Measurements from ENCODE around the gene CADM1. TPM values are rescaled to one million over a fixed set of nuclear protein-coding genes. Genes with fewer than 3 reads are reported as not detected.

Gene CADM1
- total RNA-seq, 4 donors from 2014 or later: 10.6 to 15.7 (median 13.8) TPM

GRCh38 chr11:115493488-115493887 is 10.7 kb downstream of the CADM1 start:
- intact Hi-C loops (cut with DNase I): no loop called here
- no peaks in the 10 kb centered on the region for H3K36me3 ChIP-seq
- H3K4me1 ChIP-seq: no peaks in the 10 kb centered on the region
- WGBS: 95% methylated on average over 1 of the region's 1 CpG
- no peaks in the 10 kb centered on the region for H3K9me3 ChIP-seq
- H3K27me3 ChIP-seq: no peaks in the 10 kb centered on the region
- no peak overlapping the region for H3K4me3 ChIP-seq
- no peak overlapping the region for H3K27ac ChIP-seq (replicated peaks in 1 of 4)
- DNase-seq (ENCODE audit: extremely low spot score): no peak
- TF ChIP-seq POLR2AphosphoS5 (IDR thresholded peaks at IDR 0.05) (no peak), EP300 (IDR thresholded peaks at IDR 0.05) (no peak), POLR2A (IDR thresholded peaks at IDR 0.05; ENCODE audit: low read depth) (no peak)
- TF ChIP-seq, protein P1, sequence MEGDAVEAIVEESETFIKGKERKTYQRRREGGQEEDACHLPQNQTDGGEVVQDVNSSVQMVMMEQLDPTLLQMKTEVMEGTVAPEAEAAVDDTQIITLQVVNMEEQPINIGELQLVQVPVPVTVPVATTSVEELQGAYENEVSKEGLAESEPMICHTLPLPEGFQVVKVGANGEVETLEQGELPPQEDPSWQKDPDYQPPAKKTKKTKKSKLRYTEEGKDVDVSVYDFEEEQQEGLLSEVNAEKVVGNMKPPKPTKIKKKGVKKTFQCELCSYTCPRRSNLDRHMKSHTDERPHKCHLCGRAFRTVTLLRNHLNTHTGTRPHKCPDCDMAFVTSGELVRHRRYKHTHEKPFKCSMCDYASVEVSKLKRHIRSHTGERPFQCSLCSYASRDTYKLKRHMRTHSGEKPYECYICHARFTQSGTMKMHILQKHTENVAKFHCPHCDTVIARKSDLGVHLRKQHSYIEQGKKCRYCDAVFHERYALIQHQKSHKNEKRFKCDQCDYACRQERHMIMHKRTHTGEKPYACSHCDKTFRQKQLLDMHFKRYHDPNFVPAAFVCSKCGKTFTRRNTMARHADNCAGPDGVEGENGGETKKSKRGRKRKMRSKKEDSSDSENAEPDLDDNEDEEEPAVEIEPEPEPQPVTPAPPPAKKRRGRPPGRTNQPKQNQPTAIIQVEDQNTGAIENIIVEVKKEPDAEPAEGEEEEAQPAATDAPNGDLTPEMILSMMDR (IDR thresholded peaks at IDR 0.05): no peak

DNA sequence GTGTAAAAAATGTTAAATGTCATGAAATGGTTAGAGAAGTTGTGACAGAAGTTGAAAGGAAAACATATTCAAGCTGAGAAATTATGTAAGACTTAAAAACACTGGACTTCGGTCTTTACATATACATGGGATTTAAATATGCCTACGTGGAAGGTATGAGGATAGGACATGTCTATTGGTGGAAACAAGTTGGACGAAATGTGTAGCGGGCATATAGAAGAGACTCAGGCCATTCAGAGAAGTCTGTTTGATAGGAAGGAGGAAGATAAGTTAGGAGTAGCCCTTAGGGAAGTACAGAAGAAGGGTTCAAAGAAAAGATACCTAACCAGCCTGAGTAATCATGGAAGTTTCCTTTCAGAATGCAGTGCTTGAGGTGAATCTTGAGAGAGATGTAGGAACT is 14.7 kb downstream of the CADM1 start:
- 93% methylated on average over 4 of the region's 4 CpGs for WGBS
- TF ChIP-seq, protein P1 (IDR thresholded peaks at IDR 0.05): no peak
- TF ChIP-seq POLR2AphosphoS5 (IDR thresholded peaks at IDR 0.05): no peak
- no peak for TF ChIP-seq POLR2A (IDR thresholded peaks at IDR 0.05; ENCODE audit: low read depth)
- no peak for TF ChIP-seq EP300 (IDR thresholded peaks at IDR 0.05)
- Histone ChIP-seq H3K4me3 (no peak overlapping the region), H3K27me3 (no peaks in the 10 kb centered on the region), H3K27ac (replicated peaks in 1 of 4) (no peak overlapping the region), H3K9me3 (no peaks in the 10 kb centered on the region), H3K4me1 (no peaks in the 10 kb centered on the region), H3K36me3 (no peaks in the 10 kb centered on the region)
- DNase-seq (ENCODE audit: extremely low spot score): no peak
- intact Hi-C loops (cut with DNase I): no loop called here

GRCh38 chr11:115488945-115489344 is 15.3 kb downstream of the CADM1 start:
- Histone ChIP-seq H3K4me3 (no peak overlapping the region), H3K4me1 (no peaks in the 10 kb centered on the region), H3K27me3 (no peaks in the 10 kb centered on the region), H3K36me3 (no peaks in the 10 kb centered on the region), H3K9me3 (no peaks in the 10 kb centered on the region), H3K27ac (replicated peaks in 1 of 4) (no peak overlapping the region)
- TF ChIP-seq POLR2A (IDR thresholded peaks at IDR 0.05; ENCODE audit: low read depth) (no peak), POLR2AphosphoS5 (IDR thresholded peaks at IDR 0.05) (no peak), EP300 (IDR thresholded peaks at IDR 0.05) (no peak)
- TF ChIP-seq, protein P1 (IDR thresholded peaks at IDR 0.05): no peak
- intact Hi-C loops (cut with DNase I): no loop called here
- 80% methylated on average over 3 of the region's 3 CpGs for WGBS
- no peak for DNase-seq (ENCODE audit: extremely low spot score)

- no peak overlapping the region for H3K27ac ChIP-seq (replicated peaks in 1 of 4)
- intact Hi-C loops (cut with DNase I): no loop called here
- WGBS: 94% methylated on average over 2 of the region's 2 CpGs
- H3K4me3 ChIP-seq: no peak overlapping the region
- H3K36me3 ChIP-seq: no peaks in the 10 kb centered on the region
- H3K4me1 ChIP-seq: no peaks in the 10 kb centered on the region
- DNase-seq (ENCODE audit: extremely low spot score): no peak
- no peaks in the 10 kb centered on the region for H3K9me3 ChIP-seq
- TF ChIP-seq POLR2AphosphoS5 (IDR thresholded peaks at IDR 0.05): no peak
- H3K27me3 ChIP-seq: no peaks in the 10 kb centered on the region
Observed at GRCh38 chr11:115481528-115481927, 22.7 kb downstream of the CADM1 start.

- 85% methylated on average over 1 of the region's 1 CpG for WGBS
- intact Hi-C loops (cut with DNase I): no loop called here
- no peak for DNase-seq (ENCODE audit: extremely low spot score)
- no peaks in the 10 kb centered on the region for H3K36me3 ChIP-seq
- H3K4me3 ChIP-seq: no peak overlapping the region
- no peaks in the 10 kb centered on the region for H3K27me3 ChIP-seq
- TF ChIP-seq POLR2AphosphoS5 (IDR thresholded peaks at IDR 0.05) (no peak), POLR2A (IDR thresholded peaks at IDR 0.05; ENCODE audit: low read depth) (no peak)
- TF ChIP-seq, protein P1 (IDR thresholded peaks at IDR 0.05): no peak
- H3K27ac ChIP-seq (replicated peaks in 1 of 4): no peak overlapping the region
- H3K9me3 ChIP-seq: no peaks in the 10 kb centered on the region
- no peaks in the 10 kb centered on the region for H3K4me1 ChIP-seq
Observed at GRCh38 chr11:115480611-115481010, 23.6 kb downstream of the CADM1 start.

All from esophagus muscularis mucosa (tissue), 4 donors.